Mesothelial cell of epicardium (in vitro differentiated cells): Measurements from ENCODE around the gene STRIP1. TPM values are rescaled to one million over a fixed set of nuclear protein-coding genes. Genes with fewer than 3 reads are reported as not detected.
A peak's percentile ranks its signal among the peaks of the same experiment; 100 is the strongest.

ENCODE experiments used
- DNase-seq, 2 experiments: peaks; one replicate each; pipeline ENCODE4 v3.0.0; 2021; ENCODE audit warnings: low spot score in 2 of 2; ENCODE audit not compliant: unreplicated experiment in 2 of 2
- H3K27ac Mint-ChIP-seq: 2 replicates; pipeline ENCODE4 v1.8.0; 2021; ENCODE audit warnings: mixed read lengths
- H3K27me3 Mint-ChIP-seq: 2 replicates; pipeline ENCODE4 v1.8.0; 2021; ENCODE audit warnings: low read depth, mixed read lengths
- H3K36me3 Mint-ChIP-seq: 2 replicates; pipeline ENCODE4 v1.8.0; 2021; ENCODE audit warnings: mixed read lengths
- H3K4me1 Mint-ChIP-seq: 2 replicates; pipeline ENCODE4 v1.8.0; 2021; ENCODE audit warnings: mixed read lengths
- H3K4me3 Mint-ChIP-seq: 2 replicates; pipeline ENCODE4 v1.8.0; 2021; ENCODE audit warnings: mild to moderate bottlenecking, moderate library complexity, mixed read lengths
- H3K9me3 Mint-ChIP-seq: 2 replicates; pipeline ENCODE4 v1.8.0; 2021; ENCODE audit warnings: mixed read lengths
- CTCF ChIP-seq: fragments of 200-600 bp; sonication (generic); IDR thresholded peaks from one replicate; pipeline ENCODE4 v1.5.0; 2021; ENCODE audit warnings: antibody characterized with exemption; ENCODE audit not compliant: unreplicated experiment
- total RNA-seq: library from RNA; stranded (reverse); gene quantifications from 3 replicates; pipeline ENCODE4 v1.2.1, GENCODE V29; 2021

The STRIP1 gene
- 93.8 to 99.2 TPM (median 96.0 TPM) in 3 replicates for total RNA-seq

GRCh38 chr1:110034451-110035235, at the start of gene STRIP1:
STRIP1 (plus strand) TSS chr1:110034624; CDS start chr1:110034638, 14 bp downstream.
- DNase-seq = peak; percentile 80 to 91
- peaks cover 15% of the 10 kb centered on the region for H3K36me3 Mint-ChIP-seq
- no peak for TF ChIP-seq CTCF
- no peaks in the 10 kb centered on the region for H3K27me3 Mint-ChIP-seq
- H3K9me3 Mint-ChIP-seq = no peaks in the 10 kb centered on the region
- H3K27ac Mint-ChIP-seq = peak within 1 kb of the TSS; percentile 97
- peaks cover 31% of the 10 kb centered on the region for H3K4me1 Mint-ChIP-seq
- peak within 1 kb of the TSS; percentile 96 for H3K4me3 Mint-ChIP-seq

GRCh38 chr1:109985247-109986053, 49.0 kb upstream of the STRIP1 start:
- peaks cover 54% of the 10 kb centered on the region for H3K4me1 Mint-ChIP-seq
- no peak for TF ChIP-seq CTCF
- H3K27me3 Mint-ChIP-seq = no peaks in the 10 kb centered on the region
- H3K27ac Mint-ChIP-seq = peak overlapping the region; percentile 100
- no peaks in the 10 kb centered on the region for H3K9me3 Mint-ChIP-seq
- H3K36me3 Mint-ChIP-seq = peaks cover 11% of the 10 kb centered on the region
- DNase-seq = no peak
- peak overlapping the region; percentile 95 for H3K4me3 Mint-ChIP-seq

- H3K27ac Mint-ChIP-seq = peak overlapping the region; percentile 100
Measured at GRCh38 chr1:109986054-109986444, 48.4 kb upstream of the STRIP1 start.

GRCh38 chr1:109988349-109988914, 46.0 kb upstream of the STRIP1 start:
- no peak for TF ChIP-seq CTCF
- Mint-ChIP-seq H3K27ac (no peak overlapping the region), H3K9me3 (no peaks in the 10 kb centered on the region), H3K4me3 (no peak overlapping the region), H3K4me1 (peaks cover 51% of the 10 kb centered on the region), H3K36me3 (peaks cover 13% of the 10 kb centered on the region), H3K27me3 (no peaks in the 10 kb centered on the region)
- no peak for DNase-seq

More at GRCh38 chr1:109986054-109986444, 48.4 kb upstream of the STRIP1 start:
- no peak for TF ChIP-seq CTCF
- peaks cover 51% of the 10 kb centered on the region for H3K4me1 Mint-ChIP-seq
- no peaks in the 10 kb centered on the region for H3K27me3 Mint-ChIP-seq
- H3K9me3 Mint-ChIP-seq = no peaks in the 10 kb centered on the region
- peak overlapping the region; percentile 95 for H3K4me3 Mint-ChIP-seq
- H3K36me3 Mint-ChIP-seq = peaks cover 11% of the 10 kb centered on the region
- DNase-seq = no peak

GRCh38 chr1:109989506-109990301, 44.7 kb upstream of the STRIP1 start:
- no peaks in the 10 kb centered on the region for H3K27me3 Mint-ChIP-seq
- no peak for TF ChIP-seq CTCF
- H3K27ac Mint-ChIP-seq = no peak overlapping the region
- DNase-seq = no peak
- H3K36me3 Mint-ChIP-seq = peaks cover 13% of the 10 kb centered on the region
- H3K4me1 Mint-ChIP-seq = peaks cover 55% of the 10 kb centered on the region
- H3K9me3 Mint-ChIP-seq = no peaks in the 10 kb centered on the region
- H3K4me3 Mint-ChIP-seq = no peak overlapping the region
